Inferior parietal cortex (tissue), 1 donor: Measurements from ENCODE around the gene GULP1.
"Not testable (repeated sequence)": the region's sequence is repeated elsewhere in the genome, so short reads cannot be mapped to it uniquely, and the experiment has no call there.

Experiments used
- DNase-seq: peaks from one replicate; pipeline ENCODE4 v3.0.0-alpha.2; 2016; ENCODE audit errors: extremely low spot score

Gene GULP1

GRCh38 chr2:188527581-188527993 is 235.9 kb downstream of the GULP1 start:
- DNase-seq, result no peak

GRCh38 chr2:188529710-188530109 is 238.0 kb downstream of the GULP1 start:
- DNase-seq, result no peak

GRCh38 chr2:188534875-188535274 is 243.2 kb downstream of the GULP1 start:
- no peak for DNase-seq

GRCh38 chr2:188551671-188552070 is 260.0 kb downstream of the GULP1 start:
- DNase-seq, result no peak

DNA sequence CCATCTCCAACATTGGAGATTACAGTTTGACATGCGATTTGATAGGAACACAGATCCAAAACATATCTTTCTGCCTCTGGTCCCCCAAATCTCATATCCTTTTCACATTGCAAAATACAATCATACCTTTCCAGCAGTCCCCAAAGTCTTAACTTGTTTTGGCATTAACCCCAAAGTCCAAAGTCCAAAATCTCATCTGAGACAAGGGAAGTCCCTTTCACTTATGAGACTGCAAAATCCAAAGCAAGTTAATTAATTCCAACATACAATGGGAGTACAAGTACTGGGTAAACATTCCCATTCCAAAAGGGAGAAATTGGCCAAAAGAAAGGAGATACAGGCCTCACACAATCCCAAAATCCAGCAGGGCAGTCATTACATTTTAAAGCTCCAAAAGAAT is 265.4 kb downstream of the GULP1 start:
- DNase-seq, result no peak

GRCh38 chr2:188559455-188559854 is 267.8 kb downstream of the GULP1 start:
- DNase-seq, result not testable (repeated sequence)

DNA sequence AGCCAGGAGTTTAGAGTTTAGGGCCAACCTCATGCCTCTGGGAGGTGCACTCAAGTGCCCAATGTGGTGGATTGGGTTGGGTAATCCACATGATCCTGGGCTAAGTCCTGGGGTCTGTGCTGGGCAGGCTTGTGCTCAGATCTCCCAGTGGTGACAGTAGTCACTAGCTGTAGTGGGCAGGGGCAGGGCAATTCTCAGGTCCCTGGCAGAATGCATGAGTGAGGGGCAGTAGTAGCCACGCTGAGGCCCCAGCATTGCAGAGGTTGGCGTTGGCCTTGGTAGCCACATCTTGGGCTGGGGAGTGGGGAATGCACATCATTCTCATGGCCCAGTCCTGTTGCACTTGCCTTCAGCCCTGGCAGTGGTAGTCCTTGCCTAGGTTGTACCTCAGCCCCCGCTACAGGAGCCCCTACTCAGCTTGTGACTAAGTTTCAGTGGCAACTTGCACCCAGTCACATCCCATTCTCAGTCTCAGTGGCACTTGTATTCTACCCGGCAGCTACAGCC is 269.9 kb downstream of the GULP1 start:
- DNase-seq, result no peak

GRCh38 chr2:188569431-188570165 is 277.9 kb downstream of the GULP1 start:
- no peak for DNase-seq

GRCh38 chr2:188570370-188570769 is 278.7 kb downstream of the GULP1 start:
- no peak for DNase-seq

DNA sequence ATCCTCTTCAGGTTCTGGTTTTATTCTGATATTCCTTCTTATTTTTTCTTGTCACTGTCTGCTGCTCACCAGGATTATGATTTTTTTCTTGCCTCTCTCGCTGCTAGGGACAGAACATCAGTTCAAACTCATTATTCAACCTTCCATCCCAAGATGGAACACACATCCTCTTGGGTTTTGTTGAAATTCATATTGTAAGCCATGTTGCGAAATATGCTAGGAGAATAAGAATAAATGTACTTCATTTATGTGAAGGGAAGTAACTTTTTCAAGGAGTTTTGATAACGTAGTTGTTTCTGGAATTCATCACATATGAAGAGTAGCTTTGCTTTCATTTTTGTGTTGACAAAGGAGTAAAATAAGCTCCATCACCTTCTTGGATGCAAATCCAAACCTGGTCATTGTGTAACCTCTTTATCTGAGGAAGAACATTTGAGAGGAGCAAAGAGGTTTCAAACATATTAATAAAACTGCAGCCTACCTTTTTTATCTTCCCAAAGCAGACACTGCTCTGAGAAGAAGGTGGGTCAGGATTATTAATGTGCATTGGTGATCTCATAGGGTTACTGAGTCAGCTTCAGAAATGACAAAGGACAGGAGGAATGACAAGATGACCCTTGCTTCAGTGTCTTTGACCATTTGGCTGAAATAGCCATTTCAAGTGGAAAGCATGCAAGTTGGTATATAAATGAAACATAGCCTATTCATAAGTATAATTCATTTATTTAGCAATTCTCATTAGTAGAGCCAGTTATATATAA is 280.0 kb downstream of the GULP1 start:
- no peak for DNase-seq

DNA sequence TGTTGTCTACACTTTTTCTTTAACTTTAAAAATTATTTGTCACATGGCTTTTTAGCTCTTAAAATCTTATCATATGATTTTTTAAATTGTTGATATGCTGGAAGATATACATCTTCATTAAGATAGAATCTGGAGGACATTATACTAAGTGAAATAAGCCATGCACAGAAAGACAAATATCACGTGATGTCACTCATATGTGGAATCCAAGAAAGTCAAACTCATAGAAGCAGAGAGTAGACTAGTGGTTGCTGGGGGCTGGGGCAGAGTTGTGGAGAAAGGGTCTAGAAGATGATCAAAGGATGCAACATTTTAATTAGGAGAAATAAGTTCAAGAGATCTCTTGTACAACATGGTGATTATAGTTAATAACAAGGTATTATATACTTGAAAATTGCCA is 280.9 kb downstream of the GULP1 start:
- DNase-seq, result no peak

- no peak for DNase-seq
Measured at GRCh38 chr2:188573453-188573852, 281.8 kb downstream of the GULP1 start.

- DNase-seq, result no peak
Measured at GRCh38 chr2:188576006-188576405, 284.3 kb downstream of the GULP1 start.

DNA sequence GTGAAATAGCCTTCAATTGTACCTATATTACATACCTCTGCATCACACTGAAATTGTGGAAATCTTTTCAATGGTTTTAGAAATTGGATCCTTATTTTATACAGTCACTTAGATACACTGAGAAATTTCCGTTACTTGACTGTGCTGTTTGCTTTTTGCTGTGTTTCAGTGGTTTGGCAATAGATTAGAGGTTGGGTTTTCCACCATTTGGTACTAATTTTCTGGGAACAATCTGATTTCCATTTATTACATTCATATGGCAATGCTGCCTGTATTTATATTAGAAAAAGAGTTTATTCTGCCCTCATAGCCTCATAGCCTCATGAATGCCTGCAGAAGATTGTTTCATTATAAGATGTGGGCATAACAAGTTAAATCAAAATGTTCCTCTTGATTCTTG is 285.0 kb downstream of the GULP1 start:
- DNase-seq, result no peak

DNA sequence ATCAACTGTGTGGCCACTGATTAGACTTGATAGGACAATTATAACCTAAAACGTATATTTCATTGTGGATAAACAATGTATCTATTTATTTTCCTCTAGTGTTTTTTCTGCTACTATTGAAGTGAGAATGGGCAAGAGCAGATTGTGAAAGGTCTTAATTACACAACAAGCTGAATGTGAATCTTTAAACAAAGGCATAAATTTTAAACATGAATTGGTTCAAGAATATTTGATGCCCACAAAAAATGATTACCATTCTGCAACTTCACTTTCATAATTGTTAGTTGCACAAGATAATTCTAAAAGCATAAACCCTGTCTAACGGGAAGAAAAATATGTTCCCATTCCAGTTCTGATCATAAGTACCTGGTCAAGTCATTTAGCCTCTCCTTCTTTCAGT is 285.6 kb downstream of the GULP1 start:
- DNase-seq, result no peak

GRCh38 chr2:188580738-188581137 is 289.1 kb downstream of the GULP1 start:
- no peak for DNase-seq

DNA sequence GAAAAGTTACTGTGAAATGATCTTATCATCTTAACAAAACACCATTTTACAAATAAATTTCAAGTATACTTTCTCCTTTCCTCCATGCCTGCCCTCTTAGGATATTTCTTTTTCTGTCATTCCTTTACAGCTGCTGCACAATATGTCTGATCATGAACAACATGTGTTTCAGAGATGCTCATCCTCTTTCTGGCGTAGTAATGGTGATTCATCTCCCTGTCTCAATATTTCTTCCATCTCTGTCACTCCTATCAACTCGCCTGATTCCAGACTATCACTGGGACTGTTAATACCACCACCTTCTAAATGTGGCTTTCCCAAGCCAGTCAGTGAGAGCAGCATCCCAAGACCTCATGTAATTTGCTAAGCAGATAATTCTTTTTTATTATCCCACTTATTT is 290.5 kb downstream of the GULP1 start:
- DNase-seq, result no peak

- DNase-seq, result no peak
Measured at GRCh38 chr2:188588235-188588634, 296.6 kb downstream of the GULP1 start.

GRCh38 chr2:188596054-188596453 is 304.4 kb downstream of the GULP1 start:
- no peak for DNase-seq

- DNase-seq, result no peak
Measured at GRCh38 chr2:188598551-188598950, 306.9 kb downstream of the GULP1 start.

DNA sequence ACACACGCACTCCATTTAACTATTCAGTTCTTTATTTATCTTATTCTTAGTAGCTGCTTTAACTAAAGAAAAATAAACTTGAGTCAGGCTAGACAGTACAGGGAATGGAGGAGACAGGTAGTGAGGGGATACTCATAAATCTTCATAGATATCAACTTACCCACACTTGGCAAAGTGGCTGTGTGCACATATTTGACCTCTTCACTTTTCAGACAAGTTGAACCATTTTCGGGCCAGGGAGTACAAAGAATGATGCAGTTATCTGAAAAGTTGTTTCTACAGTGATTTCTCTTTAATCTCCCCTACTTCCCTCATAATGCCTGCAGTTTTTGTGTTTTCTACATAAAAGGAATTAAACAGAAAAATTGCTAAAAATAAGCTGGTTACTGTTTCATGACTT is 307.5 kb downstream of the GULP1 start:
- DNase-seq, result no peak

DNA sequence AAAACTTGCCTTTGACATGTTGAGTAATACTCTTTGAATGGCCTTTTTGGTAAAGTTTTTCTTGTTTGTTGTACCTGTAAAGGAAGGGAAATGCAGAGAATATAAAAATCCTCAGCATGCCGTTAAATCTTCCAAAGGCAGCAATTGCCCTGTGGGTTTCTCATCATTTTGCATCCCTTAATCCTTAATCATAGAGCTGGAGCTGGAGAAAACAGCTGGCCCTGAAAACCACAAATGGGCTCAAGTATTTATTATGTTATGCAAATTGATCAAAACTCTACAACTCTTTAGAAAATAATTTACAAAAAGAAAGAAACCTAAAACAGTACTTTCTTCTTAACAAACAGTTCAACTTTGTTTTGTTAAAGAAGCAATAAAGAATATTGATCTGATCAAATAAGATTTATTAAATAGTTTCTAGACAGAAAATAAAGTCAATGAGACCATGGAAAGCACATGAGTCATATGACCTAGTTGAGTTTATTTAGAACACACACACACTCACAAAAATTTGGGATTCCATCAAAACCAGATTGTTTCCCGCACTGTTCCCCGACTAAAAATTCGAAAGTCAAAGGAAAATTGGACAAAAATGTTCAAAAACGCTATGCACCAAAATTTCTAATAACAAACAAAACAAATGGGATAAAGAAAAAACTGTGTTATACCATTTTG is 309.0 kb downstream of the GULP1 start:
- no peak for DNase-seq

DNA sequence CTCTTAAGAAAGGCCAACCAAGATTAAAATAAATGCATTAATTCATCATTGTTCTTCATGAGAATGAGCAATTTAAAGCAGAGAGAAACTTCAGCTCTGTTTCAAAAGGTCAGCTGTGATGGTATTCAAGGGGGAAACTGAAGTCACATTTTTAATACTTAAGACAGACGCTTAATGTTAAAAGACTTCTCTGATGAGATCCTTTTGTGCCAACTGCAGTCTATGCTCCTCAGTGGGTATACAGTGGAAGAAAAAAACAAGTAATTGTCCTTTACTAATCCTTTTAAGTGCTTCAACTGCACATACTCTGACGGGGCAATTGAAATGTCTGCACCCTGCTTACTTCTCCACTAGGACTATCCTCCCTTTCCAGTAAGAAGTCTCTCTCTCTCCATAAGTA is 309.7 kb downstream of the GULP1 start:
- DNase-seq, result no peak
